Fibroblast of pulmonary artery (primary cell): ENCODE measurements around the gene TMC7.
A peak's percentile ranks its signal among the peaks of the same experiment; 100 is the strongest.

Experiments
- DNase-seq: peaks from one replicate; pipeline ENCODE4 v3.0.0-alpha.2; 2010; ENCODE audit warnings: low read depth
- H3K4me3 ChIP-seq: replicated peaks from 2 replicates; pipeline ENCODE4 v1.5.1; 2011; ENCODE audit warnings: low read depth, mild to moderate bottlenecking, control low read depth, low read length, moderate library complexity
- CTCF ChIP-seq: IDR thresholded peaks from 2 replicates; pipeline ENCODE4 v1.5.1; 2011; ENCODE audit warnings: mild to moderate bottlenecking, control low read depth, low read length, inconsistent platforms; ENCODE audit errors: missing control alignments

TMC7 gene

DNA sequence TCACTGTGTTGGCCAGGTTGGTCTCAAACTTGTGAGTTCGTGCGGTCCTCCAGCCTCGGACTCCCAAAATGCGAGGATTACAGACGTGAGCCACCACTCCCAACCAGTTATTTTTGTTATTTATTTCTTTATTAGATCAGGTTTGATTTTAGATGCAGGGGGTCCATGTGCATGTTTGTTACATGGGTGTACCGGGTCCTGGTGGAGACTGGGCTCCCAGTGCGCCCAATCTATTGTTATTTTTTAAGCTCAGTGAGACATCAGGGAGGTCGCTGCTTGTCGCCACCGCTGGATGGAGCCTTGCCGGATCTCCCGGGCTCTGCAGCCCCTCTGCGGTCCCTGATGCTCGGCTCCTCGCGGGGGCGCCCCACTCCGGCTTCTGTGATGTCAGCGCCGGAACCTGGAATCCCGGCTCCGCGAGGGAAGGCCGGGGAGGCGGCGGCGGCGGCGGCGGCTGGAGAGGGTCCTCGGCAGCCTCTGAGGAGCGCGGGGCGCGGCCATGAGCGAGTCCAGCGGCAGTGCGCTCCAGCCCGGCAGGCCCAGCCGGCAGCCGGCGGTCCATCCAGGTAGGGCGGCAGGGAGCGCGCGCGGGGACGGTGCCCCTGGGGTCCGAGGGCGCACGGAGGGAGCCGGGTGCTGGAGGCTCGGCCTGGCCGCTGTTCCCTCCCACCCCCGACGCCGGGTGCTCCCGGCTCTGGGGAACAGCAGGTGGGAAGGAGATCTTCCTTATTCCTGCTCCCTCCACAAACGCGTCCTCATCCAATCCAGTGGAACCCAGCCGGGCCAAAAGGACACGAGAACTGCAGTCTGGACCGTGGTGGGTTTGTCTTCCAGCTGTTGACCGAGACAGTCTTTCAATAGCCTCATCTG is at the start of gene TMC7:
TMC7 (plus strand) TSS at position 370 of the 870 bp plus-strand sequence; CDS start at position 500, 130 bp downstream.
- TF ChIP-seq CTCF = peak; percentile 67
- peak; percentile 83 for DNase-seq
- H3K4me3 ChIP-seq = peak within 1 kb of the TSS; percentile 53

DNA sequence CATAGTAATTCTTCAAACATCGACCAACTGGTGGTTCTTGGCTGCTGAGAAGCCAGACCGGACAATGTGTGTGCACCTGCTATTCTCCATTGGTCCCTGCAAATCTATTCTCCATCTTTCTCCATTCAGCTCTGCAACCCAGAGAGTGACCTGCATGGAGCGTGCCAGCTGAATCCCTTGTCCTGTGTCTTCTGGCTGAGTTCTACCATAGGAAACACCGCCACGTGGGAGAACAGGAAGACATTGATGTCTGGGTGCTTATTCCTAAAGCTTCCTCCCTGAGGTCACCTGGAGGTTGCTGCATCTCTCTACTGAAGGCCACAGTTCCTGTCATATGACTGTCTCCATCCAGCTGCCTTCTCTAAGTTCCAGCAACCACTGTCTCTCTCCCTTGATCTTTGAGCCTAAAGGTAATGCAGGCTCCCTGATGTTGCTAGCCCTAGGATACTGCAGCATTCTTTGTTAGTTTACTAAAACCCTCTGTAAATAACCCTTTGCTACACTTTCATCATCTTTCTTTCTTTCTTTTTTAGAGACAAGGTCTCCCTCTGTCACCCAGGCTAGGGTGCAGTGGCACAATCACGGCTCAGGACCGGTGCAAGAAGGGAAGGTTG is 46.9 kb upstream of the TMC7 start:
- H3K4me3 ChIP-seq = no peak overlapping the region
- DNase-seq = no peak
- TF ChIP-seq CTCF = no peak

DNA sequence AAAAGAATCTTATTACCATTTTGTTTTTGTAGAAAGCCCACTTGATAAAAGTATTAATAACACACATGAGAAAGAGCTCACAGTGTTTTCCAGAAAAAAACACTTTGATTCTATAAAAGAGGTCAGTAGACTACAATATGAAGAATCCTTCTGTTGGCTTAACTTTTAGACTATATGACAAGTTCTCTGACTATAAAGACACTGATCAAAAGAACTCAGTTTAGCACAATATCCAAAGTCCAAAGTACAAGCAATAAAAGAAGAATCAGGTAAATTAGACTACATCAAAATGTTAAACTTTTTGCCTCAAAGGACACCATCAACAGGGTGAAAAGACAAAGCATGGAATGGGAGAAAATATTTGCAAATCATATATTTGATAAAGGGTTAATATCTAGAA is 46.3 kb upstream of the TMC7 start:
- no peak for DNase-seq
- no peak overlapping the region for H3K4me3 ChIP-seq
- TF ChIP-seq CTCF = no peak

DNA sequence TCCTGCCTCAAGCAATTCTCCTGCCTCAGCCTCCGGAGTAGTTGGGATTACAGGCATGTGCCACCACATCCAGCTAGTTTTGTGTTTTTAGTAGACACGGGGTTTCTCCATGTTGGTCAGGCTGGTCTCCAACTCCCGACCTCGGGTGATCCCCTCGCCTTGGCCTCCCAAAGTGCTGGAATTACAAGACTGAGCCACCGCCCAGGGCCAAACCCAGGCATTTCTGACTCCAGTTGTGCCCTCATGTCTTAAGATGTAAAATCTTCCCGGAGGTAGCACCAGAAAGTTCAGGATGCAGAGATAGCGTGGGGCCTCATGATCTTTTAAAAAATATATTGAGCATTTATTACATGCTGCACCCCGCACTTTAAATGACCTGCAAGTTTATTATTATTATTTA is 44.7 kb upstream of the TMC7 start:
- TF ChIP-seq CTCF = no peak
- H3K4me3 ChIP-seq = no peak overlapping the region
- no peak for DNase-seq

DNA sequence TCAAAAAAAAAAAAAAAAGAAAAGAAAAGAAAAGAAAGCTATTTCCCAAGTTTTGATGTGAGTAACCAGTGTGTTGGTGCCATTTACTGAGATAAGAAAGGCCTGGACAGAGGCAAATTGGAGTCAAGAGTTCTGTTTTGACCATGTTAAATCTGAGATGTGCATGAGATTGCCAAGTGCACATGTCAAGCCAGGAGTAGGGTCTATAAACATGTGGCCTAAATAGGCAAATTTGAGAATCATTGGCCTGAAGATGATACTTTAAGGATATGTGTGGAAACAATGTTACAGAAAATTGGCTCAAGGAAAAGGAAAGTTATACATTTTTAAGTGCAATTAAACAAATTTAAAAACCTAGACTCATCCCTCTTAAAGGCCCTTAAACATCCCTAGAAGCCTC is 42.3 kb upstream of the TMC7 start:
- TF ChIP-seq CTCF = no peak
- no peak for DNase-seq
- H3K4me3 ChIP-seq = no peak overlapping the region

GRCh38 chr16:18942061-18942460 is 41.7 kb upstream of the TMC7 start:
- DNase-seq = no peak
- no peak for TF ChIP-seq CTCF
- no peak overlapping the region for H3K4me3 ChIP-seq

DNA sequence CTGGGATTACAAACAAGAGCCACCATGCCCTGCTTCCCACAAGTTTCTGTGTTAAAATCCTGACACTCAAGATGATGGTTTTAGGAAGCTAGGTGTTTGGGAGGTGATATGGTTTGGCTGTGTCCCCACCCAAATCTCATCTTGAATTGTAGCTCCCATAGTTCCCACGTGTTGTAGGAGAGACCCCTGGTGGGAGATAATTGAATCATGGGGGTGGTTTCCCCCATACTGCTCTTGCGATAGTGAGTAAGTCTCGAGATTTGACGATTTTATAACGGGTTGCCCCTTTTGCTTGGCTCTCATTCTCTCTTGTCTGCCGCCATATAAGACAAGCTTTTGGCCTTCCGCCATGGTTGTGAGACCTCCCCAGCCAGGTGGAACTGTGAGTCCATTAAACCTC is 40.3 kb upstream of the TMC7 start:
- no peak for TF ChIP-seq CTCF
- H3K4me3 ChIP-seq = no peak overlapping the region
- DNase-seq = no peak
